Measurements from ENCODE around the gene CALD1.

The CALD1 gene

DNA sequence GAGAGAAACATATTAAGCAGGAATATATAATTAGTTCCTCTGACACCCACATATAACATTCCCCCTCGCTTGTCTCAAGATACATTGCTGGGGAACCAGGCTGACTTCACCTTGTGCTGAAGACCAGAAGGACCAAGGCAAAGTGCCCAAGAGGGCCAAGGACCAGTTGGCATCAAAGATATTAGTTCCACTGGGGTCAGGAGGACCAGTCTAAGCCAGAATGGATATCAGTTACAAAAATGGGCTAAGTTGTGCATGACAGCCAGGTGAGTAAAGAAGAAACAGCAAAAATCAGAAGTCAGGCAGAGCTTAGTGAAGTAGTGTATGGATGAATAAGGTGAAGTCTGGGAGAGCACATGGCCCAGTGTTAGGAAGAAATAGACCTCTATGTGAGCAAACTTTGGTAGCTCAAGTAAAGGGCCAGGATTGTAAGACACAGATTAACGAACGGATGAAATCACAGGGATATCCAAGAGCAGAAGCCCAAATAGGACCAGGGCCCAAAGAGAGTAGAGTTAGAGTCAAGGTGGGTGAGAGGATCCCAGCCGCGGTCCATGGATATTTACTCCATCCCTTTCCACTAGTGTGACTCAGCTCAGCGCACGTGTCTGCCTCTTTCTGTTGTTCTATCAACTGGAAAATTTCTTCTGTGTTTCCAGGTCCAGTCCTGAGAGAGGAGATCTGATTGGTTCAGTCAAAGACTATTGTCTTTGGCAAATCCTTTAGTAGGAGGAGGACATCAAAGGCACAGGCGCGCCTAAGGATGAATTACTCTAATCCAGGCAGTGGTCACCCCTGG is 5.0 kb downstream of the CALD1 start:
- H3K4me3 ChIP-seq (replicated peaks; ENCODE audit: low read depth, low read length), result no peak overlapping the region
- peak; percentile 37 for DNase-seq (ENCODE audit: low read depth)
- TF ChIP-seq, protein P1, sequence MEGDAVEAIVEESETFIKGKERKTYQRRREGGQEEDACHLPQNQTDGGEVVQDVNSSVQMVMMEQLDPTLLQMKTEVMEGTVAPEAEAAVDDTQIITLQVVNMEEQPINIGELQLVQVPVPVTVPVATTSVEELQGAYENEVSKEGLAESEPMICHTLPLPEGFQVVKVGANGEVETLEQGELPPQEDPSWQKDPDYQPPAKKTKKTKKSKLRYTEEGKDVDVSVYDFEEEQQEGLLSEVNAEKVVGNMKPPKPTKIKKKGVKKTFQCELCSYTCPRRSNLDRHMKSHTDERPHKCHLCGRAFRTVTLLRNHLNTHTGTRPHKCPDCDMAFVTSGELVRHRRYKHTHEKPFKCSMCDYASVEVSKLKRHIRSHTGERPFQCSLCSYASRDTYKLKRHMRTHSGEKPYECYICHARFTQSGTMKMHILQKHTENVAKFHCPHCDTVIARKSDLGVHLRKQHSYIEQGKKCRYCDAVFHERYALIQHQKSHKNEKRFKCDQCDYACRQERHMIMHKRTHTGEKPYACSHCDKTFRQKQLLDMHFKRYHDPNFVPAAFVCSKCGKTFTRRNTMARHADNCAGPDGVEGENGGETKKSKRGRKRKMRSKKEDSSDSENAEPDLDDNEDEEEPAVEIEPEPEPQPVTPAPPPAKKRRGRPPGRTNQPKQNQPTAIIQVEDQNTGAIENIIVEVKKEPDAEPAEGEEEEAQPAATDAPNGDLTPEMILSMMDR (IDR thresholded peaks at IDR 0.05; ENCODE audit: low read length, missing control alignments), result no peak

GRCh38 chr7:134785842-134786241 is 6.4 kb downstream of the CALD1 start:
- TF ChIP-seq, protein P1 (IDR thresholded peaks at IDR 0.05; ENCODE audit: low read length, missing control alignments), result no peak
- H3K4me3 ChIP-seq (replicated peaks; ENCODE audit: low read depth, low read length), result no peak overlapping the region
- DNase-seq (ENCODE audit: low read depth), result peak; percentile 48

- H3K4me3 ChIP-seq (replicated peaks; ENCODE audit: low read depth, low read length), result no peak overlapping the region
- DNase-seq (ENCODE audit: low read depth), result peak; percentile 58
- TF ChIP-seq, protein P1 (IDR thresholded peaks at IDR 0.05; ENCODE audit: low read length, missing control alignments), result no peak
These were observed 7.6 kb downstream of the CALD1 start for GRCh38 chr7:134787064-134787463.

GRCh38 chr7:134787720-134788119 is 8.3 kb downstream of the CALD1 start:
- TF ChIP-seq, protein P1 (IDR thresholded peaks at IDR 0.05; ENCODE audit: low read length, missing control alignments), result no peak
- H3K4me3 ChIP-seq (replicated peaks; ENCODE audit: low read depth, low read length), result no peak overlapping the region
- no peak for DNase-seq (ENCODE audit: low read depth)

DNA sequence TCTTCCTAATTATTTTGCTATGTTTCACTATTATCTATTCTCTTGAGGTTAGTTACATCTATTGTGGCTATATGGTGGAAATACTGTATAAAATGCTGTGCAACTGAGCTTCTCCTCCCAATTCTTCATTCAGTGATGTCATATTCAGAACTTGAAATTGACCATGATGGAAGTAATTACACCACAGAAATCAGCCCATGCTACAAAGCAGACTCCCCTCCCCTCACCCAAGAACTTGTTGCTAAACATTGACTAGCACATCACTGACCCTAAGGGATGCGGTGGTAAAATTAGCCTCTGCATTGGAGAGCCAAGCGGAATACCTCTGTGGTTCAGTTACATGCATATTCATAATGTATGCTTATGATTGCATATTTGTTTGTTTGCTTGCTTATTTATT is 8.8 kb downstream of the CALD1 start:
- TF ChIP-seq, protein P1 (IDR thresholded peaks at IDR 0.05; ENCODE audit: low read length, missing control alignments), result no peak
- peak; percentile 31 for DNase-seq (ENCODE audit: low read depth)
- H3K4me3 ChIP-seq (replicated peaks; ENCODE audit: low read depth, low read length), result no peak overlapping the region

- DNase-seq (ENCODE audit: low read depth), result peak; percentile 93
- H3K4me3 ChIP-seq (replicated peaks; ENCODE audit: low read depth, low read length), result peak overlapping the region; percentile 32
- TF ChIP-seq, protein P1 (IDR thresholded peaks at IDR 0.05; ENCODE audit: low read length, missing control alignments), result no peak
These were observed 10.7 kb downstream of the CALD1 start for GRCh38 chr7:134789967-134790685.
